CD4-positive, alpha-beta T cell treated with Interleukin-4 for 4 hours (primary cell): Measurements from ENCODE around the gene MCCC1.
"Not testable (repeated sequence)": the region's sequence is repeated elsewhere in the genome, so short reads cannot be mapped to it uniquely, and the experiment has no call there.

Source experiments
- DNase-seq: peaks from one replicate; pipeline ENCODE4 v3.0.0-alpha.2; 2020

MCCC1 gene

DNA sequence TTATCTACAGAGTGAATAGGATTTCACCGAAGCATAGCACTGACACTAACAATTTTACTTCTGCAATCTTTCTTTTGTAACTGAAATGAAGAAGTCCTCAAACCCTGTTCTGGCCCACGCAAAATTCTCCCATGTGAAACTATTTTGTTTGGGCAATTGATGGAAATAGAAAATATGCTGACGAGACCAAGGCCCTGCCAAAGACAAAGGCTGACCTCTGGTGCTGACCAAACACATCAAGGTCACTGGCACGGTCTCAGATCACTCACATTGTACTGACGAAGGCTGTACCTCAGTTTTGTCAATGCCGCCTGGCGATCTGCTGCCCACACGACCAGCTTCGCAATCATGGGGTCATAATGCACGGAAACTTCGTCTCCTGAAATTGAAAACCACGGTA is 60.5 kb downstream of the MCCC1 start:
- no peak for DNase-seq

DNA sequence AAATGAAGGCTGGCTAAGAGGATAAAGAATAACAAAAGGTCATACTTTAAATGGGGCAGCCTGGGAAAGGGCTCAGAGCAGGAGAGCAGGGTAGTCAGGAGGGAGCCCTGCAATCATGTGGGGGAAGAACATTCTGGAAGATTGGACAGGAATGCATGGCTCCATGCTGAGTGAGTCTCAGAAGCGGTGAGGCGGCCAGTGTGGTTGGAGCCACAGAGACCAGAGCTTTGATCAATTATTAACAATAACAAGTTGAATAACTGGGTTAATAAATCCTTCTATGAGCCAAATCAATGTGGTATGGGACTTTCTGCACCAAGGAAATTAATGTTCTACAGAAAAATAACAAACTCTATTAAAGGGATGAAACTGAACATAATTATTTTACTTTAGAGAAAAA is 61.1 kb downstream of the MCCC1 start:
- no peak for DNase-seq

DNA sequence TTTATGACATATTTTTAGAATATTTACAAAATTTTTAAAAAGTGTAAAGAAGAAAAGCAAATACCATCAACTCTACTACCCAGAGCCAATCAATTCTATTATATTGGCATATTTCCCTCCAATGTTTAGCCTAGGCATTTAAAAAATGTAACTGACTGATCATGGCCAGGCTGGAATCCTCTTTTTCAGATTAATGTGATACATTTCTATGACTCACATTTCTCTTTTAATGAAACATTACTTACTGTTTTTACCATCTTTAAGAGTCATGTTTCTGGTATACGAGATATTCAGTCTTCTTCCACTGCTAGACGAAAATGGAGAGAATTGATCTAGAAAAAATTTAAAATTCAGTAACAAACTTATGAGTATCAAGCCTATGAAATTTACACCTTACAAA is 65.5 kb downstream of the MCCC1 start:
- DNase-seq: no peak

DNA sequence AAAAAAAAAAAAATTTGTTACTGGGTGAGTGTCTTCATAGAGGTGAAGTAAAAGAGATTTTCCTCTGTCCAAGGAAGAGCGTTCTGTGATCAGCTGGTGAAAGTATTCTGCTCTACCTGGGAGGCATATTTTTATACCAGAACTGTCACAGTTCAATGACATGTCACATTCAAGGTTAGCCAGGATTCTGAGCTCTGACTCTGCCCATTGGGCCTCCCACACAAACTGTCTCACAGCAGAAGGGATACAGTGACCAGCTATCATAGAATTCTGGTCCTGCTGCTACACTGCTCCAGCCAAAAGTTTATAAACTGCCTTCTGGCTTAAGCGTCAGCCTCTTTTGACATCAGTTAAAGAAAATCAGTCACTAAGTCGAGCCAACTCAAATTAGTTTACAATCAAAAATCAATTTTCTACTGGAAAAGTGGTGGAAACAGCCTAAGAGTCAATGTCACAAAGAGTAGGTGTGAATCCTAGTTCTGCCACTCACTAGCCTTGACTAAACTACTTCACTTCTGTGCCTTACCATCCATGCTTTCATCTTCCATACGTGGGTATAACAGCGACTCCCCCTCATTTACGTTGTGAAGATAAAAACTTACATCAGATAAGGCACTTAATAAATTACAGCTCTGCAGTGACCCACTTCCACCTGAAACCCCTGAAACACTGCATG is 66.3 kb downstream of the MCCC1 start:
- DNase-seq: no peak

DNA sequence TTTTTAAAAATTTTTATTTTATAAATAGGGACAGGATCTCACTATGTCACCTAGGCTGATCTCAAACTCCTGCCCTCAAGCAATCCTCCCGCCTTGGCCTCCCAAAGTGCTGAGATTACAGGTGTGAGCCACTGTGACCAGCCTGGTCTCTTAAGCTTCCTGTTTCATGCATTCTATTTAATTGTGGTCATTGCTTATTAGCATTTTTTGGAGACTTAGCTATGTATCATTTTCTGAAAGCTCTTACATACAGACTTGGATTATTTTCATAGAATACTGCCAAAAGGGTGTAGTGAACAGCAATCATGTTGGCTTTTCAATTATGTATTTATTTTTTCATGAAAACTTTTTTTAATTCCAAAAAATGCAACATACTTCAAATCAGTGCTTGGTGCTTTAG is 67.5 kb downstream of the MCCC1 start:
- no peak for DNase-seq

DNA sequence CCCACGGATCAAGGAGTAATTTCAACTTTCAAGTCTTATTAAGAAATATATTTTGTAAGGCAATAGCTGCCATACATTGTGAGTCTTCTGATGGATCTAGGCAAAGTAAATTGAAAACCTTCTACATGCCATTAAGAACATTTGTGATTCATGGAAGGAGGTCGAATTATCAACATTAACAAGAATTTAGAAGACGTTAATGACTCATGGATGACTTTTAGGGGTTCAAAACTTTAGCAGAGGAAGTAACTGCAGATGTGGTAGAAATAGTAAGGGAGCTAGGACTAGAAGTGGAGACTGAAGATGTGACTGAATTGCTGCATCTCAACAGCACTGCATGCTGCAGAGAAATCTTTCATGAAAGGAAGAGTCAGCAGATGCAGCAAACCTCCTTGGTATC is 70.9 kb downstream of the MCCC1 start:
- no peak for DNase-seq

DNA sequence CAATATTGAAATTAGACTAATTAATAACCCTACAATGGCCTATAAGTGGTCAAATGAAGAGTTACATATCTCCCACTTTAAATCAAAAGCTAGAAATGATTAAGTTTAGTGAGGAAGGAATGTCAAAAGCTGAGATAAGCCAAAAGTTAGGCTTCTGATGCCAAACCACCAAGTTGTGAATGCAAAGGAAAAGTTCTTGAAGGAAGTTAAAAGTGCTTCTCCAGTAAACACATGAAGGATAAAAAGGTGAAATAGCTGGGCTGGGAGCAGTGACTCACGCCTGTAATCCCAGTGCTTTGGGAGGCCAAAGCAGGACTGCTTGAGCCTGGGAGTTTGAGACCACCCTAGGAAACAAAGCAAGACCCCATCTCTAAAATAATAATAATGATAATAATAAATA is 72.0 kb downstream of the MCCC1 start:
- DNase-seq: no peak

DNA sequence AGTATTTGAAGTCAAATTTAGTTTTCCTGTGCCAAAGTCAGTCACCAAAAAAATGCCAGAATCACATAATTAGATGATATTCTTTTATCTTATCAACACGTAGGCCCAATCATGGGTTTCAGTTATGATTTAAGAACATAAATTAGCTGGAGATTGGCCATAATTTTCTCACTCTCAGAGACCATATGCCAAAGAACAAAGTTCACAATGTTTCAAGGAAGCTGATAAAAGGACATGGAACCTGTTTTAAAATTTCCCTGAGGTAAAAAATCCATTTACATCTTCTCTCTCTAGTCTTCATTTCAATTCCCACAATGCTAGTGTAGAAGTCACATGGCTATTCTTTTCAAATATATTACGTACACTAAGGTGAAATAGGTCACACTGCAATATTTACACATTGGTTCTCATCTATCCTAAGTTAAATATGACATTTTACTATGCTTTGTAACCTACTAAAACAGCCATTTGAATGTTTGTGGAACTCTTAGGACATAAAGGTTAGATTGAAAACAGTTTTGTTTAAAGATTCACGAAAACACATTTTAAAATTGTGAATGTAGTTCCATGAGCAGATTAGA is 76.3 kb downstream of the MCCC1 start:
- no peak for DNase-seq

DNA sequence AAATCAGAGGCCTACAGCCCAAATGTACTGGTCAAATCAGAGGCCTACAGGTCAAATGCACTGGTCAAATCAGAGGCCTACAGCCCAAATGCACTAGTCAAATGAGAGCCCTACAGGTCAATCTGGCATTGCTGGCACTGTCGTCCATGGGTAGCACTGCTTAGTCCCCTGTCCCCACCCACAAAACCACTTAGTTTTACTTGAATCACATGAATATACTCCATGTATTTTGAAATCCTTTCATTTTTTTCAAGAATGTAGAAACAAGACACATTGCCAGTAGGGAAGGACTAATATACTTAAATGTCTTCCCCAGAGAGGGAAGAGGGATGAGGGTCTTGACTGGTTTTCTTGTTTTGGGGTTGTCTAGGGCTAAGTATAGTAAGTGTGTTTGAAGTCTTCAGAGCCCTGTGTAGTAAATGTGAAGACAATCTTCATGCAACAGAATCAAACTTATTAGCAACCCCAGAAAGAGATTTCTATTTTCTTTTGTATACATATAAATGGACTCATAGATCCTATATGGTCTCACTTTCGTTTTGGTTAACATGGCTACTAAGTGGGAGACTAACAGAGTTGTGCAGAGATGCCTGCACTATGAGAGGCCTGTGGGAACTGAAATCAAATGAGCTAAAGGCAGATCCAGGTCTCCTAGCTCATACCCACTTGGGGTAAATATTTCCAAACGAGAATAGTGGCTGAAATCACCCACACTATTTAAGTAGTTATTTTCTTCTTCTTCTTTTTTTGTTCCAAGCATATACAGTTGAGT is 80.7 kb downstream of the MCCC1 start:
- no peak for DNase-seq

DNA sequence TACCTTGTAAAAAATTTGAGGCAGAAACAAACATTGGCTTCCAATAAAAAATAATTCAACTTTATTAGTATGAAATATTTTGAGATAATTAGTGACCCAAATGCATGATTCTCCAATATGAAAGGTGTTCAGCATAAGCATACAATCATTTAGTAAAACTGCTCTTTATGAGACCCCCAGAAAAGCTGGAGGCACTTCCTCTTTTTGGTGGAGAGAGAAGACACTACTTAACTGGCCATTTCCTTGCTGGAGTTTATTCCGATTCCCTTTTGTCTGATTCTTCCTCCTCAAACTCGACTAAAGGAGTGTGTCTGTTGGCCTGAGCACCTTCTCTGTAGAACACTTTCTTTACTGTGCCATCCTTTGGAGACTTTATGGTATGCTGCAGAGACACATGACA is 84.1 kb downstream of the MCCC1 start:
- no peak for DNase-seq

DNA sequence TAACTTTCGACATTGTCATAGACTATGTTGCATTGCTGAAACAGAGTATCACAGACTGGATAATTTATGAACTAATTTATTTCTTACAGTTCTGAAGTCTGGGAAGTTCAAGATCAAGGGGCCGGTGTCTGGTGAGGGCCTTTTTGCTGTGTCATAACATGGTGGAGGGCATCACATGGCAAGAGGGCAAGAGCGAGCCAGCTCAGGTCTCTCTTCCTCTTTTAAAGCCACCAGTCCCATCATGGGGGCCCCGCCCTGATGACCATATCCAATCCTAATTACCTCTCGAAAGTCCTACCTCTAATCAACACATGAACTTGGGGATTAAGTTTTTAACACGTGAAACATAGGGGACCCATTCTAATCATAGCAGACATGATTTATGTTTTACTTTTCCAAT is 85.4 kb downstream of the MCCC1 start:
- DNase-seq: no peak

DNA sequence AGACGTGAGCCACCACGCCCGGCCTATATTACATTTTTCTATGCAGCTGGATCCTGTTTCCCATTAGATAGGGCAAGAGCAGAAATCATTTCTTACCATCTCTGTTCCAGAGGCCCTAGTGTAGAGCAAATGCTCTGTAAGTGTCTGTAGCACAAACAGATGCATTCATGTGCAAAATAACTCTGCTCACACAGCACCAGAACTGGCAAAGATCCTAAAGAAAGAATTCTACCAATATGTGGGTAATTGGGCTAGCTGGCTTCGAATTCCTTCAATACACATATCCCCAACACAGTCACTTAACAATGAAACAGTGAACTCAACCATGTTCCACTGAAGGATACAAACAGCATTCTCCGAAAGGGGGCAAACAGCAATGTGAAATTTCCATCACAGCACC is 86.2 kb downstream of the MCCC1 start:
- no peak for DNase-seq

DNA sequence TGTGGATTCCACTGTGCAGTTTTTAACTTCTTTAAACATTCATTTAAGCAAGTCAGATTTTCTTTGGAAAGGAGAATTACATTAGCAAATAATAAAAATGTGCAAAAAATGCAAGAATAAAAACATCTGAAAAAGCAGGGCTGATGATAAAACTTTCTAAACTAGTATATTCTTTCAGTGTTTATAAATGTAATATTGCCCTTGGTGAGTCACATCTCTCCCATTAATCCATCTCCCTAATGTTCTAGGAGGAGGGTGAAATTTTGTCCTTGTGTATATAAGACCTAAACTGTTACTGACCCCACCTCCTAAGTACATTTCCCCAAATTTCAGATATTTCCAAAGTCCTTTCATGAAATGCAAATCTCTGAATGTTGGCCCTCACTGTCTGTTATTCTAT is 90.5 kb downstream of the MCCC1 start:
- no peak for DNase-seq

DNA sequence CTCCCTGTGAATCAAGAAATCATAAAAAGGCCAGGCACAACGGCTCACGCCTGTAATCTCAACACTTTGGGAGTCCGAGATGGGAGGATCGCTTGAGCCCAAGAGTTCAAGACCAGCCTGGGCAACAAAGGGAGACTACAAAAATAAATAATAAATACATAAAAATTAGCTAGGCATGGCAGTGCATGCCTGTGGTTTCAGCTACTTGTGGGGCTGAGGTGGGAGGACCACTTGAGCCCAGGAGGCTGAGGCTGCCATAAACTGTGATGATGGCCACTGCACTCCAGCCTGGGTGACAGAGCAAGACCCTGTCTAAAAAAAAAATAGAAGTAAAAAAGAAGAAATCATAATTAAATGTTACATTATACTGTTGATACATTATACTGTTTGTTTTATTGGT is 91.0 kb downstream of the MCCC1 start:
- DNase-seq: no peak

DNA sequence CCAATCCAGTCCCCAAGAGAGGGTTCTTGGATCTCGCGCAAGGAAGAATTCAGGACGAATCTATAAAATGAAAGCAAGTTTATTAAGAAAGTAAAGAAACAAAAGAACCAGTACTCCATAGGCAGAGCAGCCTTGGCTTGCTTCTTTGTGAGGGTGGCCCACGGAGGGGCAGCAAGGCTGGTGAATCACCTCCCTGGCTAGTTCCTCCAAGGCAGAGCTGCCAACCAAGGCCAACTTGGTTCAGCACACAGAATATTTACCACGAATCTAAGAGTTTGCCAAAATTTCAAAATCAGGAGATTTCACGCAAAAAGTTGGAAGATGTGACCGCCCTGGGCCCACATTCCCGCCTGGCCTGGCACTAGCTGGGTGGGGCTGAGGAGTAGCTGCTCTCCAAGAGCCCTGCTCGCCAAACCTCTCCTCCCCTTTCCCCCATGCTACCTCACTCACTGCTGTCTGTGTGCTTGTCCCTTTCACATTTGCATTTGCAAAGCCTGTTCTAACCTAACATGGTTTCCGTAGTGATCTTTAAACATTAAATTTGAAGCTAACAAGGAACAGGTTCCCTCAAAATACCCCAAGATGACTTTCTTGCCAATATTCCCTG is 92.8 kb downstream of the MCCC1 start:
- no peak for DNase-seq

DNA sequence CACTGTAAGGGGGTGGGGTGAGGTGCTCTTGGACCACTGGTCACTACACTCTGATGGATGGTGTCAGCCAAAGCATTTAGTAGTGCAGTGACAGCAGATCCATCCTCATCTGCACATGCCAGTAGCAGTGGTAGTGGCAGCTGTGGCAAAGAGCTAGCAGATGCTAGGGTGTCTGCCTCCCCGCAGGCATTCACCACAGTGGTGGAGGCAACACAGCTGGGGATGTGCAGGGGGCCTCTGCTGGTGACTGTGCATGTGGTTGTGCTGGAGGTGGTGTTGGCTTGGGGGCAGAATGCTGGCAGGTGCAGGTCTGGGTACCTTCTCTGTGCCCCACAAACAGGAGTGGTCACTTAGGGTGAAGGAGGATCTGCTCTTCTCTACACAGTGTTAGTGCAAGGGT is 99.5 kb downstream of the MCCC1 start:
- DNase-seq: no peak

DNA sequence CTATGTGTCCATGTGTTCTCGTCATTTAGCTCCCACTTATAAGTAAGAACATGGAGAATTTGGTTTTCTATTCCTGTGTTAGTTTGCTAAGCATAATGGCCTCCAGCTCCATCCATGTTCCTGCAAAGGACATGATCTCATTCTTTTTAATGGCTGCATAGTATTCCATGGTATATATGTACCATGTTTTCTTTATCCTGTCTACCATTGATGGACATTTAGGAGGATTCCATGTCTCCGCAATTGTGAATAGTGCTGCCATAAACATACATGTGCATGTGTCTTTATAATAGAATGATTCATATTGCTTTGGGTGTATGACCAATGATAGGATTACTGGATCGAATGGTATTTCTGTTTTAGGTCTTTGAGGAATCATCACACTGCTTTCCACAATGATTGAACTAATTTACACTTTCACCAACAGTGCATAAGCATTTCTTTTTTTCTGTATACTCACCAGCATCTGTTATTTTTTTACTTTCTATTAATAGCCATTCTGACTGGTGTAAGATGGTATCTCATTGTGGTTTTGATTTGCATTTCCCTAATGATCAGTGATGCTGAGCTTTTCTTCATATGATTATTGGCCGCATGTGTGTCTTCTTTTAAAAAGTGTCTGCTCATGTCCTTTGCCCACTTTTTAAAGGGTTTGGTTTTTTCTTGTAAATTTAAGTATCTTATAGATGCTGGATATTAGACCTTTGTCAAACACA is 105.7 kb downstream of the MCCC1 start:
- DNase-seq: not testable (repeated sequence)

DNA sequence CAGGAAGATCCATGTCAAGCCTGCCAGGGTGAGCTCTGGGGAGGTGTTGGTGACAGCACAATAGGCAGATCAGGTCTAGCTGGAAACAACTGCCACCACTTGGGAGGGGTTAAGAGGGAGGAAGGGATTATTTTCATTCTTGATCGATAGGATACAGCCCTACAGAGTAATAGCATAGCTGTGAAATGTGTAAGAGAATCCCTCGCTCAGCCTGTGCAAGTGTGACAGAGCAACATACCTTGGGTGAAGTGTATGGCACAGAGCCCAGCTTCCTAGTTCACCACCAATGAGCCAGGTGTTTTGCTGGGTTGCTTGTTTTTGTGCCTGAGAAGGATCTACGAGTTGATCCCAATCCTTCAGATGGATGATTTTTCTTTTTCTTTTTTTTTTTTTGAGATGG is 109.7 kb downstream of the MCCC1 start:
- no peak for DNase-seq

DNA sequence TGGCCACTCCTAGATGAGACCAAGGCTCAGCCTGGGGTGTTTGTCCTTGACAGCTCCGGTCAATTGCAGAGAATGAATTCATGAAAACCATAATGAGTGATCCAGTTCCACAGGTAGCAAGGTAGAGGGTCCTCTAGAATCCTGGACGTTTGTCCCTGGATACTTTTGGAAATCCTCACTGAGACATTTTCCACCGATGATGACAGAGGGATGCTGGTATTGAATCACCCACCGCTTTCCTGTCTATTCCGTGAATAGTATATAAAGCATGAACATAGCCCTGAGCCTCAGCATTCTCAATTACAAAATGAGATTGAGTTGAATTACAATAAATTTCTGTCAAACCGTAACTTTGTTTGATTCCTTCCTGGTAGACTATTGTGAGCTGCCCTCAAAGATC is 113.3 kb downstream of the MCCC1 start:
- no peak for DNase-seq

DNA sequence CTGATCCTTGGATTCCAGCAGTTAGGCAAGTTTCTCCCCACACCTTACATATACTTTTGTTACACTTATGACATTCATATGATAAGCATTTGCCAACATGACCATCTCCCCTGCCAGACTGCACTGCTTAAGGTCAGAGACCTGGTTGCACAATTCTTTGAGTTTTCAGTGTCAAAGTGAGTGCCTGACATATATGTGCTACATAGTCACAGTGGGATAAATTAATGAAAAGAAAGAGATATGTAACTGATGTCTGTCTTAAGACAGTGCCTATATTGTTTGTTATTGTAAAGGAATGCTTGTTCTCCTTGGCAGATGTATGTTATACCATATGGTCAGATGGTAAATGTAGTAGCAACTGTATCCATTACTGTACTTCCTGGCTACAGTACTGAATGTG is 115.4 kb downstream of the MCCC1 start:
- DNase-seq: no peak

DNA sequence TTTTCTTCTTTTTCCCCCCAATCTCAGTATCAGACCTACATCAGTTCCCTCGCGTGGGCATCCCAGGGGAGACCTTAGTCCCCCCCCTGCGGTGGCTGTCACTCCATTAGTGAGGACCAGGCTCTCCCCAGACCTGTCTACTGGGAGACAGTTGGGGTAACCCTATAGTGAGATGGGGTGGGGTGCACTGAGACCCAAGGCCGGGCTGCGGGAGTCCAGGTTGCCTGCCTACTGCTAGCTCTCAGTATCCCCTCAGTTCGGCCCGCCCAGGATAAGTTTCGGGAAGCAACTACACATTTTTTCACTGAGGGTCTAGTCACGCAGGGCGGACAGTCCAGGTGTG is 118.3 kb downstream of the MCCC1 start:
- no peak for DNase-seq

DNA sequence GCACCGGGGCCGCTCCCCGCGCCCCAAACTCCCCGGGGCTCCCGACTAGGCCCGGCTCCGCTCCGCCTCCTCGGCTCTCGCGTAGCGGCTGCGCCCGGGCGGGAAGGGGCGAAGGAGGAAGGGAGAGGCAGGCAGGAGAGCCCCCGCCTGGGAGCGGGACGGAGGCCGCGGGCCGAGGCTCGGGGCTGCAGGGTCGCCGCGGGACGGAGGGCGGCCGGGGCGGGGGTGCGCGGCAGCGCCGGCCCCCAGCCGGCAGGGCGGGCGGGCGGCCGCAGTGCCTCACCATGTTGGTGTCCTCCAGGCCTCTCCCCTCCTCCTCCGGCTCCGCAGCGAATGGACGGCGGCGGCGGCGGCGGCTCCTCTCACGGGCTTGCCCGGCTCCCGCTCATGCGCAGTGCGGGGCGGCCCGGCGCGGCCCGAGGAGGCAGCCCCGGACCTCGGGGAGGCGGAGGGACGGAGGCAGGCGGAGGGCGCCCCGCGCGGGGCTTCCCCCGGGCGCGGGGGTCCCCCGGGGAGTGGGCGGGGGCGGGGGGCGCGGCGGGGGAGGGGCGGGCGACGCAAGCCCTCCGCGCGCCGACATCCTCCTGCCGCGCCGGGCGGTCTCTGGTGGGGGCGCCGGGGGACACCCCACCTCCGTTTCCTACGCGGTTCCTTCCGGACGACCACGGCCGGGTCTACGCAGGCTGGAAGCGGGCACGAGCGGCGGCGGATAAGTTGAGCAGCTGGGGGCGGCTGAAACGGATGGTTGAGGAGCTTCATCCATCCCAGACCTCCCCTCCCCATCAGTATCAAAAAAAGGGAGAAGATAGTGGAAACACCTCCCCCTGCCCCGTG is 118.9 kb downstream of the MCCC1 start, which contains the start of gene DCUN1D1:
DCUN1D1 (minus strand) TSS at position 335 of the 834 bp plus-strand sequence; CDS start at position 286, 49 bp downstream.
- peak; percentile 84 for DNase-seq
